GM12875 (cell line): Measurements from ENCODE around the gene PRR15L.

Source experiments
- H3K4me3 ChIP-seq: one replicate; pipeline ENCODE4 v1.5.1; 2011; ENCODE audit warnings: low read depth, low read length, control low read depth
- CTCF ChIP-seq: IDR thresholded peaks from 2 replicates; pipeline ENCODE4 v1.5.1; 2011; ENCODE audit warnings: low read depth, mild to moderate bottlenecking, control low read depth, inconsistent platforms, low read length, moderate library complexity, borderline replicate concordance; ENCODE audit not compliant: insufficient read depth

The PRR15L gene

GRCh38 chr17:47959825-47960655 lies 2.4 kb upstream of the PRR15L start:
- TF ChIP-seq CTCF: no peak
- no peak overlapping the region for H3K4me3 ChIP-seq

- H3K4me3 ChIP-seq: no peak overlapping the region
- no peak for TF ChIP-seq CTCF
Observed at GRCh38 chr17:47956791-47957590, 692 bp downstream of the PRR15L start.

GRCh38 chr17:47955497-47956461 lies 1.9 kb downstream of the PRR15L start:
- no peak overlapping the region for H3K4me3 ChIP-seq
- no peak for TF ChIP-seq CTCF

GRCh38 chr17:47953909-47954308 lies 3.8 kb downstream of the PRR15L start:
- no peak overlapping the region for H3K4me3 ChIP-seq
- TF ChIP-seq CTCF: no peak

GRCh38 chr17:47952171-47953021 lies 5.3 kb downstream of the PRR15L start:
- no peak overlapping the region for H3K4me3 ChIP-seq
- TF ChIP-seq CTCF: no peak

- TF ChIP-seq CTCF: no peak
- no peak overlapping the region for H3K4me3 ChIP-seq
Observed at GRCh38 chr17:47950448-47950847, 7.2 kb downstream of the PRR15L start.
